Measurements from ENCODE around the gene RPRD1B.

- no peak for TF ChIP-seq CTCF (conservative IDR thresholded peaks at IDR 0.05; ENCODE audit: low read length)
- TF ChIP-seq EZH2phosphoT487 (IDR thresholded peaks at IDR 0.05; ENCODE audit: borderline replicate concordance), result no peak
Observed at GRCh38 chr20:38141204-38141888, 107.8 kb downstream of the RPRD1B start.
